ENCODE data around the gene POLN.
"Not testable (repeated sequence)": the region's sequence is repeated elsewhere in the genome, so short reads cannot be mapped to it uniquely, and the experiment has no call there.

POLN gene

GRCh38 chr4:2036866-2037265 lies 205.1 kb downstream of the POLN start:
- no peak overlapping the region for H3K4me3 ChIP-seq (ENCODE audit: low read depth, low read length)
- TF ChIP-seq CTCF (IDR thresholded peaks at IDR 0.05; ENCODE audit: insufficient read depth, low read length, missing control alignments): no peak
- POLR2A ChIA-PET: no interaction called here
- DNase-seq (ENCODE audit: low read depth, low spot score): no peak
- CTCF ChIA-PET: interaction anchor here (1.3 kb wide), 1 partner anchor 26 kb away, joined by 3 read pairs; no protein-coding TSS in a partner anchor

GRCh38 chr4:2036327-2036726 lies 205.6 kb downstream of the POLN start:
- H3K4me3 ChIP-seq (ENCODE audit: low read depth, low read length): no peak overlapping the region
- CTCF ChIA-PET: interaction anchor here (1.3 kb wide), 1 partner anchor 25 kb away, joined by 3 read pairs; no protein-coding TSS in a partner anchor
- TF ChIP-seq CTCF (IDR thresholded peaks at IDR 0.05; ENCODE audit: insufficient read depth, low read length, missing control alignments): no peak
- DNase-seq (ENCODE audit: low read depth, low spot score): no peak
- POLR2A ChIA-PET: no interaction called here

- H3K4me3 ChIP-seq (ENCODE audit: low read depth, low read length); CTCF ChIA-PET; DNase-seq (ENCODE audit: low read depth, low spot score); POLR2A ChIA-PET: not testable (repeated sequence)
Measured at GRCh38 chr4:2031161-2031560, 210.8 kb downstream of the POLN start.

- POLR2A ChIA-PET; H3K4me3 ChIP-seq (ENCODE audit: low read depth, low read length); DNase-seq (ENCODE audit: low read depth, low spot score); CTCF ChIA-PET: not testable (repeated sequence)
Measured at GRCh38 chr4:2027120-2027519, 214.8 kb downstream of the POLN start.

- H3K4me3 ChIP-seq (ENCODE audit: low read depth, low read length): no peak overlapping the region
- POLR2A ChIA-PET: no interaction called here
- no peak for TF ChIP-seq CTCF (IDR thresholded peaks at IDR 0.05; ENCODE audit: insufficient read depth, low read length, missing control alignments)
- DNase-seq (ENCODE audit: low read depth, low spot score): no peak
- CTCF ChIA-PET: no interaction called here
Measured at GRCh38 chr4:2025817-2026216, 216.1 kb downstream of the POLN start.

- no peak for DNase-seq (ENCODE audit: low read depth, low spot score)
- CTCF ChIA-PET: no interaction called here
- no peak for TF ChIP-seq CTCF (IDR thresholded peaks at IDR 0.05; ENCODE audit: insufficient read depth, low read length, missing control alignments)
- H3K4me3 ChIP-seq (ENCODE audit: low read depth, low read length): no peak overlapping the region
- POLR2A ChIA-PET: no interaction called here
Measured at GRCh38 chr4:2024683-2025082, 217.2 kb downstream of the POLN start.

Data from AG04449 (cell line).